Neural cell (in vitro differentiated cells): ENCODE results near the gene PFDN5. TPM values are rescaled to one million over a fixed set of nuclear protein-coding genes. Genes with fewer than 3 reads are reported as not detected.

Experiments
- H2AFZ ChIP-seq: fragments of 200-600, 300-800 bp; sonication (generic), shearing (Covaris generic); 2 replicates; pipeline ENCODE4 v1.6.0; 2014; ENCODE audit warnings: low read depth, mild to moderate bottlenecking, antibody characterized with exemption, low read length, moderate library complexity
- H3F3A ChIP-seq: fragments of 200-600 bp; shearing (Covaris generic); 2 replicates; pipeline ENCODE4 v1.6.1; 2016; ENCODE audit warnings: mild to moderate bottlenecking, moderate library complexity, mixed read lengths, antibody characterized with exemption, low read length; ENCODE audit not compliant: insufficient read depth, poor library complexity, severe bottlenecking
- H3K27ac ChIP-seq: fragments of 200-600, 300-800 bp; sonication (generic), shearing (Covaris generic); 2 replicates; pipeline ENCODE4 v1.5.1; 2014; ENCODE audit warnings: mild to moderate bottlenecking, low read length, moderate library complexity
- H3K27me3 ChIP-seq: fragments of 300-800, 200-600 bp; sonication (generic), shearing (Covaris generic); 2 replicates; pipeline ENCODE4 v1.6.0; 2014; ENCODE audit warnings: mild to moderate bottlenecking, low read depth, low read length, moderate library complexity; ENCODE audit not compliant: insufficient read depth
- H3K36me3 ChIP-seq: fragments of 300-800, 200-600 bp; sonication (generic), shearing (Covaris generic); 2 replicates; pipeline ENCODE4 v1.5.1; 2014; ENCODE audit warnings: mild to moderate bottlenecking, antibody characterized with exemption, low read length, moderate library complexity; ENCODE audit not compliant: insufficient read depth
- H3K4me2 ChIP-seq: fragments of 300-800, 200-600 bp; sonication (generic), shearing (Covaris generic); 2 replicates; pipeline ENCODE4 v1.6.0; 2014; ENCODE audit warnings: mild to moderate bottlenecking, low read length
- H3K4me3 ChIP-seq: fragments of 300-800, 200-600 bp; sonication (generic), shearing (Covaris generic); 2 replicates; pipeline ENCODE4 v1.5.1; 2014; ENCODE audit warnings: mild to moderate bottlenecking, low read length, moderate library complexity
- H3K79me2 ChIP-seq: fragments of 200-600 bp; shearing (Covaris generic); replicated peaks from 2 replicates; pipeline ENCODE4 v1.6.0; 2014; ENCODE audit warnings: mild to moderate bottlenecking, low read length, moderate library complexity; ENCODE audit not compliant: insufficient read depth
- H3K9ac ChIP-seq: fragments of 300-800, 200-600 bp; sonication (generic), shearing (Covaris generic); 2 replicates; pipeline ENCODE4 v1.6.1; 2016; ENCODE audit warnings: mild to moderate bottlenecking, low read length, mixed read lengths
- H3K9me2 ChIP-seq: fragments of 200-600 bp; shearing (Covaris generic); 2 replicates; pipeline ENCODE4 v1.6.1; 2016; ENCODE audit warnings: mild to moderate bottlenecking, low read length, mixed read lengths; ENCODE audit not compliant: insufficient read depth
- H3K9me3 ChIP-seq: fragments of 200-600, 300-800 bp; sonication (generic), shearing (Covaris generic); 2 replicates; pipeline ENCODE4 v1.6.1; 2016; ENCODE audit warnings: mild to moderate bottlenecking, mixed run types, low read length, moderate library complexity, mixed read lengths
- H4K20me1 ChIP-seq: fragments of 200-600 bp; shearing (Covaris generic); 2 replicates; pipeline ENCODE4 v1.6.1; 2016; ENCODE audit warnings: mild to moderate bottlenecking, mixed run types; ENCODE audit not compliant: insufficient read depth
- CTCF ChIP-seq: fragments of 450-650 bp; IDR thresholded peaks from 2 replicates; pipeline ENCODE4 v1.5.1; 2014; ENCODE audit warnings: antibody characterized with exemption, mild to moderate bottlenecking, moderate library complexity; ENCODE audit not compliant: poor library complexity, severe bottlenecking
- EP300 ChIP-seq: fragments of 450-650 bp; conservative IDR thresholded peaks from 2 replicates; pipeline ENCODE4 v1.6.1; 2014; ENCODE audit warnings: antibody characterized with exemption, mild to moderate bottlenecking, moderate library complexity; ENCODE audit not compliant: poor library complexity, severe bottlenecking
- EZH2 ChIP-seq: fragments of 200-600, 300-800 bp; shearing (Covaris generic), sonication (generic); IDR thresholded peaks from 2 replicates; pipeline ENCODE4 v1.6.1; 2014; ENCODE audit warnings: antibody characterized with exemption, low read length, borderline replicate concordance, mild to moderate bottlenecking; ENCODE audit not compliant: insufficient read depth, poor library complexity, severe bottlenecking
- MXI1 ChIP-seq: fragments of 450-650 bp; conservative IDR thresholded peaks from 2 replicates; pipeline ENCODE4 v1.6.1; 2014; ENCODE audit warnings: antibody characterized with exemption, mild to moderate bottlenecking; ENCODE audit not compliant: poor library complexity, severe bottlenecking
- POLR2AphosphoS5 ChIP-seq: IDR thresholded peaks from 2 replicates; pipeline ENCODE4 v1.6.1; 2012
- RAD21 ChIP-seq: fragments of 450-650 bp; conservative IDR thresholded peaks from 2 replicates; pipeline ENCODE4 v1.6.1; 2014; ENCODE audit warnings: antibody characterized with exemption, mild to moderate bottlenecking, moderate library complexity
- SMC3 ChIP-seq: fragments of 450-650 bp; conservative IDR thresholded peaks from 2 replicates; pipeline ENCODE4 v1.6.1; 2014; ENCODE audit warnings: antibody characterized with exemption, mild to moderate bottlenecking, moderate library complexity; ENCODE audit not compliant: poor library complexity
- TAF1 ChIP-seq: IDR thresholded peaks from 2 replicates; pipeline ENCODE4 v1.6.1; 2012; ENCODE audit warnings: low read depth
- polyA plus RNA-seq: library from polyadenylated mRNA; depleted of rRNA; stranded (reverse); fragments of >200 nt; gene quantifications from 2 replicates; pipeline ENCODE4 v1.2.3, GENCODE V29; 2014
- TF ChIP-seq, protein P1 (sequence below): IDR thresholded peaks from 2 replicates; pipeline ENCODE4 v1.6.1; 2012; ENCODE audit warnings: borderline replicate concordance

The PFDN5 gene
- polyA plus RNA-seq, 1 donor from 2014 or later, result 1,383 TPM

- Histone ChIP-seq H3K9me2 (no peaks in the 10 kb centered on the region), H3K27me3 (no peaks in the 10 kb centered on the region), H3K4me2 (no peak overlapping the region), H3K4me3 (no peak overlapping the region), H4K20me1 (no peaks in the 10 kb centered on the region), H2AFZ (no peak overlapping the region), H3K9me3 (no peaks in the 10 kb centered on the region), H3K79me2 (peaks cover 8% of the 10 kb centered on the region), H3K27ac (no peak overlapping the region), H3K36me3 (no peaks in the 10 kb centered on the region), H3F3A (no peaks in the 10 kb centered on the region), H3K9ac (no peak overlapping the region)
- TF ChIP-seq EZH2 (no peak), SMC3 (no peak), RAD21 (no peak), CTCF (no peak), EP300 (no peak), MXI1 (no peak), POLR2AphosphoS5 (no peak), TAF1 (no peak)
- TF ChIP-seq, protein P1, sequence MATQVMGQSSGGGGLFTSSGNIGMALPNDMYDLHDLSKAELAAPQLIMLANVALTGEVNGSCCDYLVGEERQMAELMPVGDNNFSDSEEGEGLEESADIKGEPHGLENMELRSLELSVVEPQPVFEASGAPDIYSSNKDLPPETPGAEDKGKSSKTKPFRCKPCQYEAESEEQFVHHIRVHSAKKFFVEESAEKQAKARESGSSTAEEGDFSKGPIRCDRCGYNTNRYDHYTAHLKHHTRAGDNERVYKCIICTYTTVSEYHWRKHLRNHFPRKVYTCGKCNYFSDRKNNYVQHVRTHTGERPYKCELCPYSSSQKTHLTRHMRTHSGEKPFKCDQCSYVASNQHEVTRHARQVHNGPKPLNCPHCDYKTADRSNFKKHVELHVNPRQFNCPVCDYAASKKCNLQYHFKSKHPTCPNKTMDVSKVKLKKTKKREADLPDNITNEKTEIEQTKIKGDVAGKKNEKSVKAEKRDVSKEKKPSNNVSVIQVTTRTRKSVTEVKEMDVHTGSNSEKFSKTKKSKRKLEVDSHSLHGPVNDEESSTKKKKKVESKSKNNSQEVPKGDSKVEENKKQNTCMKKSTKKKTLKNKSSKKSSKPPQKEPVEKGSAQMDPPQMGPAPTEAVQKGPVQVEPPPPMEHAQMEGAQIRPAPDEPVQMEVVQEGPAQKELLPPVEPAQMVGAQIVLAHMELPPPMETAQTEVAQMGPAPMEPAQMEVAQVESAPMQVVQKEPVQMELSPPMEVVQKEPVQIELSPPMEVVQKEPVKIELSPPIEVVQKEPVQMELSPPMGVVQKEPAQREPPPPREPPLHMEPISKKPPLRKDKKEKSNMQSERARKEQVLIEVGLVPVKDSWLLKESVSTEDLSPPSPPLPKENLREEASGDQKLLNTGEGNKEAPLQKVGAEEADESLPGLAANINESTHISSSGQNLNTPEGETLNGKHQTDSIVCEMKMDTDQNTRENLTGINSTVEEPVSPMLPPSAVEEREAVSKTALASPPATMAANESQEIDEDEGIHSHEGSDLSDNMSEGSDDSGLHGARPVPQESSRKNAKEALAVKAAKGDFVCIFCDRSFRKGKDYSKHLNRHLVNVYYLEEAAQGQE, result no peak
These were observed 40.4 kb upstream of the PFDN5 start for GRCh38 chr12:53254816-53255545.

GRCh38 chr12:53255996-53256395 lies 39.3 kb upstream of the PFDN5 start:
- Histone ChIP-seq H3K9me3 (no peaks in the 10 kb centered on the region), H2AFZ (no peak overlapping the region), H3K9ac (no peak overlapping the region), H3K79me2 (peaks cover 8% of the 10 kb centered on the region), H3K27me3 (no peaks in the 10 kb centered on the region), H3F3A (no peaks in the 10 kb centered on the region), H3K27ac (no peak overlapping the region), H3K4me3 (no peak overlapping the region), H3K9me2 (no peaks in the 10 kb centered on the region), H4K20me1 (no peaks in the 10 kb centered on the region), H3K36me3 (no peaks in the 10 kb centered on the region), H3K4me2 (no peak overlapping the region)
- no peak for TF ChIP-seq EP300
- TF ChIP-seq, protein P1, result no peak
- TF ChIP-seq MXI1, result no peak
- TF ChIP-seq POLR2AphosphoS5, result no peak
